HG02759 (cell line): Measurements from ENCODE around the gene PBX4.

Source experiments
- ATAC-seq: cut with Tn5 transposase; IDR thresholded peaks from one replicate; pipeline ENCODE4 v1.9.1; 2021; ENCODE audit warnings: mild to moderate bottlenecking, moderate library complexity; ENCODE audit not compliant: unreplicated experiment

Gene PBX4

GRCh38 chr19:19541616-19542015, 76.9 kb downstream of the PBX4 start:
- no peak for ATAC-seq

GRCh38 chr19:19540715-19541515, 77.6 kb downstream of the PBX4 start:
- peak; percentile 59 for ATAC-seq

- no peak for ATAC-seq
Observed at GRCh38 chr19:19540064-19540714, 78.3 kb downstream of the PBX4 start.

GRCh38 chr19:19539698-19540063, 78.8 kb downstream of the PBX4 start:
- ATAC-seq = no peak

- no peak for ATAC-seq
Observed at GRCh38 chr19:19538785-19539166, 79.7 kb downstream of the PBX4 start.

- ATAC-seq = peak; percentile 33
Observed at GRCh38 chr19:19538061-19538784, 80.3 kb downstream of the PBX4 start, which contains the start of gene CILP2. Gene CILP2, plus strand, starts transcription at chr19:19538265. Its CDS starts 85 bp downstream, at chr19:19538350.

- no peak for ATAC-seq
Observed at GRCh38 chr19:19537075-19538048, 81.1 kb downstream of the PBX4 start.

- no peak for ATAC-seq
Observed at GRCh38 chr19:19535311-19536191, 82.9 kb downstream of the PBX4 start.

- ATAC-seq = no peak
Observed at GRCh38 chr19:19534556-19535265, 83.8 kb downstream of the PBX4 start.

- no peak for ATAC-seq
Observed at GRCh38 chr19:19533841-19534240, 84.6 kb downstream of the PBX4 start.

GRCh38 chr19:19532806-19533701, 85.4 kb downstream of the PBX4 start:
- ATAC-seq = no peak

- ATAC-seq = no peak
Observed at GRCh38 chr19:19531951-19532805, 86.3 kb downstream of the PBX4 start.

- ATAC-seq = no peak
Observed at GRCh38 chr19:19530889-19531288, 87.6 kb downstream of the PBX4 start.

GRCh38 chr19:19530423-19530804, 88.1 kb downstream of the PBX4 start:
- ATAC-seq = no peak

- ATAC-seq = no peak
Observed at GRCh38 chr19:19529783-19530422, 88.6 kb downstream of the PBX4 start.

- ATAC-seq = no peak
Observed at GRCh38 chr19:19528721-19529490, 89.6 kb downstream of the PBX4 start, which contains the start of gene YJEFN3. Gene YJEFN3, plus strand, starts transcription at chr19:19528911. Its CDS starts 22 bp downstream, at chr19:19528933.
